Caco-2 (cell line): ENCODE data around the gene ERBB4. TPM values are rescaled to one million over a fixed set of nuclear protein-coding genes. Genes with fewer than 3 reads are reported as not detected.

Source experiments
- BruUV-seq: library from RNA; stranded (reverse); fragments of 400-500 nt; replicated peaks from 2 replicates; lab custom pipeline; 2021; lab: Mats Ljungman, UMichigan
- CTCF ChIA-PET: fragments of 300-600 bp; sonication (Branson Sonifier 250); formaldehyde crosslinking; loops from one replicate; lab custom pipeline; 2022; ENCODE audit warnings: antibody characterized with exemption; lab: Charles Lee
- POLR2A ChIA-PET: fragments of 300-600 bp; sonication (Branson Sonifier 250); formaldehyde crosslinking; loops from one replicate; lab custom pipeline; 2022; ENCODE audit warnings: antibody characterized with exemption; lab: Charles Lee
- DNase-seq, 2 experiments: peaks; one replicate each; pipeline versions ENCODE4 v3.0.0 to v3.0.0-alpha.2; 2020 to 2022
- H3K27me3 ChIP-seq: replicated peaks from 2 replicates; pipeline ENCODE4 v1.6.0; 2011; ENCODE audit warnings: low read length; ENCODE audit not compliant: control insufficient read depth, insufficient read depth
- H3K36me3 ChIP-seq: 2 replicates; pipeline ENCODE4 v1.5.1; 2011; ENCODE audit warnings: low read length; ENCODE audit not compliant: control insufficient read depth, insufficient read depth
- H3K4me1 ChIP-seq: fragments of 250-450 bp; sonication (Bioruptor Pico); 2 replicates; pipeline ENCODE4 v1.5.1; 2020; ENCODE audit warnings: mild to moderate bottlenecking
- H3K4me3 ChIP-seq: 2 replicates; pipeline ENCODE4 v1.5.1; 2011; ENCODE audit warnings: low read depth, mild to moderate bottlenecking, control low read depth, low read length
- H3K9me3 ChIP-seq: fragments of 250-450 bp; sonication (Bioruptor Pico); 2 replicates; pipeline ENCODE4 v1.5.1; 2020; ENCODE audit warnings: mild to moderate bottlenecking, moderate library complexity
- H3K27ac Mint-ChIP-seq: one replicate; pipeline ENCODE4 v1.8.0; 2022; ENCODE audit warnings: mixed read lengths; ENCODE audit not compliant: unreplicated experiment
- H3K27me3 Mint-ChIP-seq: one replicate; pipeline ENCODE4 v1.8.0; 2022; ENCODE audit warnings: mixed read lengths; ENCODE audit not compliant: insufficient read depth, unreplicated experiment
- H3K36me3 Mint-ChIP-seq: one replicate; pipeline ENCODE4 v1.8.0; 2022; ENCODE audit warnings: mild to moderate bottlenecking, mixed read lengths; ENCODE audit not compliant: insufficient read depth, unreplicated experiment
- H3K4me1 Mint-ChIP-seq: one replicate; pipeline ENCODE4 v1.8.0; 2022; ENCODE audit warnings: low read depth, mixed read lengths; ENCODE audit not compliant: unreplicated experiment
- H3K4me3 Mint-ChIP-seq: one replicate; pipeline ENCODE4 v1.8.0; 2022; ENCODE audit warnings: mild to moderate bottlenecking, moderate library complexity, mixed read lengths; ENCODE audit not compliant: unreplicated experiment
- H3K9me3 Mint-ChIP-seq: one replicate; pipeline ENCODE4 v1.8.0; 2022; ENCODE audit warnings: mixed read lengths; ENCODE audit not compliant: unreplicated experiment
- intact Hi-C: fragments of 100-400 bp; cut with micrococcal nuclease; formaldehyde crosslinking; loops from one replicate; pipeline ENCODE4 v1.10.0; 2022; ENCODE audit not compliant: unreplicated experiment
- total RNA-seq: library from RNA; stranded (reverse); gene quantifications from 2 replicates; pipeline ENCODE4 v1.2.3, GENCODE V29; 2022
- TF ChIP-seq, protein P1 (sequence below), 2 experiments: fragments of 200-600 bp in 1 of 2; IDR thresholded peaks; 1 replicate in 1 of 2; 2 replicates in 1 of 2; pipeline versions ENCODE4 v1.5.1 to v1.8.0; 2011 to 2022; ENCODE audit warnings: antibody characterized with exemption in 1 of 2, control low read depth in 1 of 2, inconsistent platforms in 1 of 2, low read depth in 1 of 2, low read length in 1 of 2, mild to moderate bottlenecking in 1 of 2, moderate library complexity in 1 of 2; ENCODE audit not compliant: insufficient read depth in 1 of 2, severe bottlenecking in 1 of 2, unreplicated experiment in 1 of 2

The ERBB4 gene
- total RNA-seq, 1 experiment from 2014 or later, result not detected

DNA sequence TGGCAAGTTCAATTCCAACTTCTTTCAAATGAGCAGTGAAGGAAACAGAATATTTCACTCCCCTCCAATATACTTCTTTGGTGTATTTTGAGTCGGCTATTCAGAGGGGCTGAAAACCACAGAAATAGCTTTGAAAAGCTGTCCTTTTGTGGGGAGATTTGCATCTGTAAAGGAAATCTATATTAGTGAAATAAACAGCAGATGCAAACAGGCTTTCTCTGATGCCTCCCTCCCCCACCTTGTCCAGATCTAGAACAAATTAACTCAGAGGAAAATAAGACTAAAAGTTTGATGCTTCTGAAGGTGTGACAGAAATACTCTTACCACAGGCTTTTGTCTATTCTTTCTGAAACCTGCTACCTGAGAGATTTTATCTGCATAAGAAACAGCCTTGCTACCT is 1173.7 kb downstream of the ERBB4 start:
- Mint-ChIP-seq H3K36me3 (no peaks in the 10 kb centered on the region), H3K4me3 (no peak overlapping the region), H3K27ac (no peak overlapping the region), H3K9me3 (no peaks in the 10 kb centered on the region), H3K4me1 (no peaks in the 10 kb centered on the region), H3K27me3 (peaks cover 6% of the 10 kb centered on the region)
- no peak overlapping the region for H3K4me3 ChIP-seq
- BruUV-seq, result no TSS peak
- CTCF ChIA-PET, result no interaction called here
- no peaks in the 10 kb centered on the region for H3K36me3 ChIP-seq
- intact Hi-C loops, result no loop called here
- H3K27me3 ChIP-seq, result no peaks in the 10 kb centered on the region
- POLR2A ChIA-PET, result no interaction called here
- no peak for DNase-seq
- H3K4me1 ChIP-seq, result no peaks in the 10 kb centered on the region
- TF ChIP-seq, protein P1, sequence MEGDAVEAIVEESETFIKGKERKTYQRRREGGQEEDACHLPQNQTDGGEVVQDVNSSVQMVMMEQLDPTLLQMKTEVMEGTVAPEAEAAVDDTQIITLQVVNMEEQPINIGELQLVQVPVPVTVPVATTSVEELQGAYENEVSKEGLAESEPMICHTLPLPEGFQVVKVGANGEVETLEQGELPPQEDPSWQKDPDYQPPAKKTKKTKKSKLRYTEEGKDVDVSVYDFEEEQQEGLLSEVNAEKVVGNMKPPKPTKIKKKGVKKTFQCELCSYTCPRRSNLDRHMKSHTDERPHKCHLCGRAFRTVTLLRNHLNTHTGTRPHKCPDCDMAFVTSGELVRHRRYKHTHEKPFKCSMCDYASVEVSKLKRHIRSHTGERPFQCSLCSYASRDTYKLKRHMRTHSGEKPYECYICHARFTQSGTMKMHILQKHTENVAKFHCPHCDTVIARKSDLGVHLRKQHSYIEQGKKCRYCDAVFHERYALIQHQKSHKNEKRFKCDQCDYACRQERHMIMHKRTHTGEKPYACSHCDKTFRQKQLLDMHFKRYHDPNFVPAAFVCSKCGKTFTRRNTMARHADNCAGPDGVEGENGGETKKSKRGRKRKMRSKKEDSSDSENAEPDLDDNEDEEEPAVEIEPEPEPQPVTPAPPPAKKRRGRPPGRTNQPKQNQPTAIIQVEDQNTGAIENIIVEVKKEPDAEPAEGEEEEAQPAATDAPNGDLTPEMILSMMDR (IDR thresholded peaks at IDR 0.05; ENCODE audit: insufficient read depth in 1 of 2, low read depth in 1 of 2, low read length in 1 of 2, severe bottlenecking in 1 of 2, unreplicated experiment in 1 of 2), result no peak
- H3K9me3 ChIP-seq, result no peaks in the 10 kb centered on the region

DNA sequence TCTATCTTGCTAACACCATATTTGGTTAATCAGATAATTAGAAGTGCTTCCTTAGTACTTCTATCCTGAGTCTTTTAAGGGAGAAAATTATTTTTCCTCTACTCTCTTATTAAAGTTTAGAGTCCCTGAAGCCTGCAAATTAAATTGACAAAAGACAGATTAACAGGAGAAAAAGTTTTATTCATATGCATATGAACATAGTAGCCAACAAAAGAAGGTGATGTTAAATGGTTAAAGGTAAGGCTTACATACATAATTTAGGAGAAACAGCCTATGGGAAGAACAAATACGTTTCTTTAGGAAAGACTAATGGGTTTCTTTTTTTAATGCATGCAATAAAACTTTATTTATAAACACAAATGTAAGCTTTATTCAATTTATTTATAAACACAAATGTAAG is 1177.2 kb downstream of the ERBB4 start:
- TF ChIP-seq, protein P1 (IDR thresholded peaks at IDR 0.05; ENCODE audit: insufficient read depth in 1 of 2, low read depth in 1 of 2, low read length in 1 of 2, severe bottlenecking in 1 of 2, unreplicated experiment in 1 of 2), result no peak
- Histone ChIP-seq H3K9me3 (no peaks in the 10 kb centered on the region), H3K36me3 (no peaks in the 10 kb centered on the region), H3K4me1 (no peaks in the 10 kb centered on the region), H3K4me3 (no peak overlapping the region), H3K27me3 (no peaks in the 10 kb centered on the region)
- Mint-ChIP-seq H3K27me3 (peaks cover 6% of the 10 kb centered on the region), H3K4me3 (no peak overlapping the region), H3K4me1 (no peaks in the 10 kb centered on the region), H3K27ac (no peak overlapping the region), H3K9me3 (no peaks in the 10 kb centered on the region), H3K36me3 (no peaks in the 10 kb centered on the region)
- CTCF ChIA-PET, result no interaction called here
- BruUV-seq, result no TSS peak
- intact Hi-C loops, result no loop called here
- POLR2A ChIA-PET, result no interaction called here
- DNase-seq, result no peak

DNA sequence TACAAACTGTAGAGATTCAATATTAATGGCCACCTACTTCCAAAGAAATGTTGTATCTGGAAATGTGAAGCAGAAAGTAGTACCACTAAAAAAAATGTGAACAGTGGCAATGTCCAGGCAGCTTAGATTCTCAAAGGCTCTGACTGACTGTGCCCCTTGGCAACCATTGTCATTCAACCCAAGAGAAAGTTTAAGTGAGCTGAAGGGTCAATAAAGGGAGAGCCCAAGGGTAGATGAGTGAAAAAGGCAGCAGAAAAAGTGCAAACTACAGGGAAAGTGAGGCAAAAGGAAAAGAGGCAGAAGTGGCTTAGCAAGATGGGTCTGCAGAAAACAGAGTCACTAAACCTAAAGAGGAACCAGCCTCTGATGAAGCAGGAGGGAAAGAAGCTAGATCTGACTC is 1179.3 kb downstream of the ERBB4 start:
- Histone ChIP-seq H3K9me3 (no peaks in the 10 kb centered on the region), H3K27me3 (no peaks in the 10 kb centered on the region), H3K36me3 (no peaks in the 10 kb centered on the region), H3K4me3 (no peak overlapping the region), H3K4me1 (no peaks in the 10 kb centered on the region)
- TF ChIP-seq, protein P1 (IDR thresholded peaks at IDR 0.05; ENCODE audit: insufficient read depth in 1 of 2, low read depth in 1 of 2, low read length in 1 of 2, severe bottlenecking in 1 of 2, unreplicated experiment in 1 of 2), result no peak
- no TSS peak for BruUV-seq
- no peaks in the 10 kb centered on the region for H3K36me3 Mint-ChIP-seq
- no peak overlapping the region for H3K27ac Mint-ChIP-seq
- peaks cover 6% of the 10 kb centered on the region for H3K27me3 Mint-ChIP-seq
- POLR2A ChIA-PET, result no interaction called here
- H3K4me3 Mint-ChIP-seq, result no peak overlapping the region
- no peaks in the 10 kb centered on the region for H3K9me3 Mint-ChIP-seq
- CTCF ChIA-PET, result no interaction called here
- intact Hi-C loops, result no loop called here
- H3K4me1 Mint-ChIP-seq, result no peaks in the 10 kb centered on the region
- DNase-seq, result no peak
